Activated T-cell treated with anti-CD3 and anti-CD28 coated beads for 1 hour (primary cell): ENCODE results near the gene HOXA3.

ENCODE experiments used
- DNase-seq: peaks from one replicate; pipeline ENCODE4 v3.0.0-alpha.2; 2020; ENCODE audit warnings: low read depth

The HOXA3 gene

GRCh38 chr7:27091105-27091504, 61.3 kb downstream of the HOXA3 start:
- no peak for DNase-seq

GRCh38 chr7:27088002-27088922, 64.1 kb downstream of the HOXA3 start:
- DNase-seq = no peak

- DNase-seq = no peak
These were observed 68.7 kb downstream of the HOXA3 start for GRCh38 chr7:27083646-27084045.

GRCh38 chr7:27082171-27082570, 70.2 kb downstream of the HOXA3 start:
- no peak for DNase-seq

- no peak for DNase-seq
These were observed 71.4 kb downstream of the HOXA3 start for GRCh38 chr7:27080844-27081436.

- no peak for DNase-seq
These were observed 73.0 kb downstream of the HOXA3 start for GRCh38 chr7:27079234-27079975.

GRCh38 chr7:27078616-27079233, 73.7 kb downstream of the HOXA3 start:
- DNase-seq = no peak

GRCh38 chr7:27073076-27073475, 79.3 kb downstream of the HOXA3 start:
- no peak for DNase-seq

GRCh38 chr7:27071622-27072390, 80.6 kb downstream of the HOXA3 start:
- DNase-seq = no peak

GRCh38 chr7:27068259-27068658, 84.1 kb downstream of the HOXA3 start:
- DNase-seq = no peak

- no peak for DNase-seq
These were observed 86.2 kb downstream of the HOXA3 start for GRCh38 chr7:27066148-27066547.

GRCh38 chr7:27065709-27066108, 86.7 kb downstream of the HOXA3 start:
- no peak for DNase-seq

- DNase-seq = no peak
These were observed 87.7 kb downstream of the HOXA3 start for GRCh38 chr7:27064661-27065060.

- DNase-seq = no peak
These were observed 88.2 kb downstream of the HOXA3 start for GRCh38 chr7:27064159-27064558.

GRCh38 chr7:27062946-27063345, 89.4 kb downstream of the HOXA3 start:
- DNase-seq = no peak
